Jurkat, Clone E6-1 (cell line): Measurements from ENCODE around the gene ATG13.

Experiments used
- DNase-seq: peaks from one replicate; pipeline ENCODE4 v3.0.0-alpha.2; 2011; ENCODE audit warnings: low read depth, low spot score
- H3K4me3 ChIP-seq: 2 replicates; pipeline ENCODE4 v1.5.1; 2011; ENCODE audit warnings: mild to moderate bottlenecking, low read length, control low read depth, moderate library complexity

ATG13 gene

DNA sequence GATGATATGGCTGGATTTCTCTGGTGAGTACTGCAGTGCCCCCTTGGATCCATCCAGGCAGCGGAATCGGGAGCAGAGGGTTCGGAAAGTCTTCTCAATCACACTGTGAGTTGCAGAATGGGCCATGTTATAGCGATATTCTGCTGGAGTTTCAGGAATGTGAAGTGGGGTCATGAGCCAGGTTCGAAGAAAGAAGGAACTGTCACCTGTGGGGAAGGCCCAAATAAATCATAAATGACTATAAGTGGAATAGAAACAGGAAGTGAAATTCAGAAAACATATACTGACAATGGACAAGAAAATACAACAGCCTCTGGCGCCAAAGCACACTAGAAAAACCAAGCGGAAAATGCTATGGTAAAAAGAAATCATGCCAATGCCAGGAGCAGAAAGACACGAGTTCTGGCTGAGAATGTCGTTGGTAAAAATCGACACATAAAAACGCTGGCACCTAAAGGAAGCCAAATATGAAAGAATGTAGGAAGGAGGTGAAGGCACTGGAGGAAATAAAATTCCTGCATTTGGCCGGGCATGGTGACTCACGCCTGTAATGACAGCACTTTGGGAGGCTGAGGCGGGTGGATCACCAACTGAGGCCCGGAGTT lies 13.5 kb upstream of the ATG13 start:
- H3K4me3 ChIP-seq = no peak overlapping the region
- no peak for DNase-seq

DNA sequence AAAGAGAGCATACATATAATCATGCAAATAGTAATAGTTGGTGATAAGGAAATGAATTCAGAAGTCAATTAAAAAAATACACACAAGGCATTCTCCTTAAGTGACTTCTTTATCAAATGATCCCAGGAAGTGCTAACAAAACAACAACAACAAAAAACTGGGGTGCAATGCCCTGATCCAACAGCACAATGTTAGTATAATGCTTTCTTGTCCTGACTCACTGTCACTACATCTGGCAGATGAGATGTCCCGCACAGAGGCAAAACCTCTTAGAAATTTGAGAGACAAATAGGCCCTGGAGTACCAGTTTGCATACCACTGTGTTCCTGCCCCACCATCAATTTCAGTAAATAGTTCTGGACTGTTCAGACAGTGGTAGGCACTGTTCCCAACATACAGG lies 12.6 kb upstream of the ATG13 start:
- H3K4me3 ChIP-seq = no peak overlapping the region
- DNase-seq = no peak

DNA sequence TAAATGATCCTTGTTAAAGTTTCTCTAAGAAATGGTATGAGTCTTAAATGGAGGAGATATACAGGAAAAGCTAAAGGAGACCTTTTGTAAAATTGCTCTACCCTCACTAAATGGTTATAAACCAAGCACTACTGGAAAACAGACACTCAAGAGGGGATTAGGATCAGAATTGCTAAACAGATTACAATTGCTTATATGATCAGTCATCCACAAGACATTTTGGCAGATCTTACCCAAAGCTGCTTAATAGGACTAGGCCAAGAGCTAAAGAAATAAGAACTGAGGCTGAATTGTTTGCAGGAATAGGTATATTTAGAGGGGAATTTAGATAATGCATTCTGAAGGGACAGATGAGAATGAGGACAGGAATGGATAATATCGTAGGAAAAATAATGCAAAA lies 9.8 kb upstream of the ATG13 start:
- no peak overlapping the region for H3K4me3 ChIP-seq
- DNase-seq = no peak

DNA sequence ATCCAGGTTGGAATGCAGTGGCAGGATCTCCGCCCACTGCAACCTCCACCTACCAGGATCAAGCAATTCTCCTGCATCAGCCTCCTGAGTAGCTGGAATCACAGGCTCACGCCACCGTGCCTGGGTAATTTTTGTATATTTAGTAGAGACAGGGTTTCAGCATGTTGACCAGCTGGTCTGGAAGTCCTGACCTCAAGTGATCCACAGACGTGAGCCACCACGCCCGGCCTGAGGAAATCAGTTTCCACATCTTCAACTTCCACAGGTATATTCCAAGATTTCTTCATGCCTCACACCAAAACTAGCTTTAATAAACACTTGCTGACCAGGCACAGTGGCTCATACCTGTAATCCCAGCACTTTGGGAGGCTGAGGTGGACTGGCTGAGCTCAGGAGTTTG lies 8.0 kb upstream of the ATG13 start:
- DNase-seq = no peak
- no peak overlapping the region for H3K4me3 ChIP-seq

DNA sequence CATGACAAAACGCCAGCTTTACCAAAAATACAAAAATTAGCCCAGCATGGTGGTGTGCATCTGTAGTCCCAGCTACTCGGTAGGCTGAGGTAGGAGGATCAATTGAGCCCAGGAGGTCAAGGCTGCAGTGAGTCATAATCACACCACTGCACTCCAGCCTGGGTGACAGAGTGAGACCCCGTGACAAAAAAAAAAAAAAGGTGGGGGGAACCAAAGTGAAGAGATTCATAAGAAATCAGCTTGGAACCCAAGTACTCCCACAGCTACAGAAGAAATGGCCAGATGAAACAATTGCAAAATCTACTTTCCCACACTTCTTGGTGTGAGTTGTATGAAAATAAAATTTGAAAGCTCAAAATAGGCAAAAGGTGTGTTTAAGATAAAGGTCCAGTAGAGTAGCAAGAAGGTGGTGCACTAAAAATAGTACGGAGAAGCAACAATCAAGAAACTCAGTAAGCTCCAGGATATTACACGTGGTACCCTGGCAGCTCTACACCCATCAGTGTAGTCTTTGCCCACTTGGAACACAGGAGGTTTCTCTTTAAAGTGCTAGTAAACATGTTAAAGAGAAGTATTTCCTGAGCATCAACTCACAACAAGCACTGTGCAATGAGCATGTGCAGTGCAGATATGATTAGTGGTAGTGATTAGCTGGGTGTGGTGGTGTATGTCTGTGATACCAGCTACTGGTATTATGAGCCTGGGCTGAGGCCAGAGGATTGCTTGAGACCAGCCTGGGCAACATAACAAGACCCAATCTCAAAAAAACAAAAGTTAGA lies 5.6 kb upstream of the ATG13 start:
- H3K4me3 ChIP-seq = no peak overlapping the region
- DNase-seq = no peak

DNA sequence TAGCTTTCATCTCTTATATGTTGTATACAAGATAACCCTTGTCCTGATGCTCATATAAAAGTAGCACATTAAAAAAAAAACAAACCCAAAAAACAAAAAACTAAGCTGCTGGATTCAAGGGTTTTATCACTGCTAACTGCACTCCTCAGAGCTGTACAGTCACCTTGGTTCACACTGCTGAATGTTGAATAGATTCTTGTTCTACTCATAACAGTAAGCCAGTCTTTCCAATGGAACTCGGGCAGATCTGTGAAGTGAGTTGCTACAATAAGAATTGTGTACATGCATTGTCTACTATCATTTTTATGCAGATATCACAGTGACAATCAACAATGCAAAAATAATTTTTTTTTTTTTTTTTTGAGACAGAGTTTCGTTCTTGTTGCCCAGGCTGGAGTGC lies 5.0 kb upstream of the ATG13 start:
- DNase-seq = no peak
- H3K4me3 ChIP-seq = no peak overlapping the region

DNA sequence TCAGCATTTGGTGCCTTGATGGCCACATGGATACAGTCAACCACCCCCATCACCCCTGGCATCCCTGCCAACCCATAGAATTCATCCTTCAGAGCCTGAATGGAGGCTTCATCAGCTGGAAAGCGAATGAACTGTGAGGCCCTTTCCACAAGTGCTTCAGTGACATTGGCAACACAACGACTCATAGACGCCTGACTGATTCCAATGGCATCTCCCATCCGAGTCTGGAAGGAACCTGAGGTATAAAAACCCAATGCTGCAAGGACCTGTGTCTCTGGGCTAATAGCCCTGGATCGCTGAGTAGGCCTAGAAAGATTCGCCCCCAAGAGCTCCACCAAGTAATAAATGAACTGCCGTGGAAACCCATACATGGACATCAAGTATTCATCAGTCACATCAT lies 1.6 kb upstream of the ATG13 start:
- H3K4me3 ChIP-seq = no peak overlapping the region

DNA sequence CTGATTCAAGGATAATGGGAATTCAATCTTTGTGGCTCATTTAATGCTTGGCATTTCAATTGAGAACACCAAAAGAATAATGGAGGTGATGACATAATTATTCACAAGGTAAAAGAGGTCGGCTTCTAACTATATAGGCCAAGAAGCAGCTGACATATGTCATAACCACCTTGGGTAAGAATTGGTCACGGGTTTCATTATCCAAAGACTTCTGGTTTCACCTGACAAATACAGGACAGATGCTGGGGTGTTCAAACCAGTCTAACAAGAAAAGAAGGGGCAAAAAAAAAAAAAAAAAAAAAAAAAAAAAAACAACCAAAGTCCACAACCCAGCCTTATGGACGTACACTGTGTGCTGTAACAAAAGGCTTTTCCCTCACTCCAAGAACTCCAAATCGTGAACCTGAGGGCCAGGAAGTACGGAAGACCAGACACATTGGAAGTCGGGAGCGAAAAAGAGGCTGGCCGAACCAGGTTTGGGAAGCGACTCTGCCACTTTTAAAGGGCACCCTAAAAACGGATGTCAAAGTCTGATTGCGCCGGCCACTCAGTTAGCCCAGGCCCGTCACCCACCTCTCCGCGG lies 711 bp upstream of the ATG13 start:
- no peak for DNase-seq
- peak overlapping the region; percentile 68 for H3K4me3 ChIP-seq

More for the DNA sequence above, 1.6 kb upstream of the ATG13 start:
- DNase-seq = no peak

DNA sequence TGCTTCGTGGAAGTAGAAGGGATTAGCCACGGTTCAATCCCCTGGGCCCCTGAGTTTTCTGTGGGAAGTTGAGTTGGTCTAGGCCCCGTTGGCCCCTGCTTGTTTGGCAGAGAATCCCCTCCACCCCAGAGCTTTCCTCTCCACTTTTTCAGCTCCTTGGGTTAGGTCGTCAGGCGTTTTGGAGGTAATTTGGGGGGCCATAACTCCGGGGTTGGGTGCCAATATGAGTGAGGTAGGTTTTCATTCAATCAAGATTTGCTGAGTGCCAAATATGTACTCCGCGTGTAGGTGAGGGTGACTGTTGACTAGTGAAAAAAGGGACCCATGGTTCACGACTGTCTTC lies 590 bp downstream of the ATG13 start:
- no peak for DNase-seq
- H3K4me3 ChIP-seq = peak overlapping the region; percentile 68

DNA sequence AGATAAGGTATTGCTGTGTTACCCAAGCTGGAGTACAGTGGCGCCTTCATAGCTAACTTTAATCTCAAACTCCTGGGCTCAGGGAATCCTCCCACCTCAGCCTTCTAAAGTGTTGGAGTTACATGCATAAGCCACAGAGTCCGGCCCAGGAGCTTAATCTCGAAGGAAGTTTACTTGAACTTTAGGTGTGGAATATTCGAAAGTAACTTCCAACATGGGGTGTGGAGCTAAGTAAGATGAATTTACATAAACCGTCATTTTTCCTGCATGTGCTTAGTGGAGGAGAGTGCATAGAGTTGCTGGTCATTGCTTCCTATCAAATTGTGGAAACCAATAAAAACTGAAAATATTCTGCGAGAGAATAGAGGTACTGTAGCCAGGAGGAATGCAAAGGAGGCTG lies 1.5 kb downstream of the ATG13 start:
- no peak for DNase-seq
- peak overlapping the region; percentile 68 for H3K4me3 ChIP-seq

DNA sequence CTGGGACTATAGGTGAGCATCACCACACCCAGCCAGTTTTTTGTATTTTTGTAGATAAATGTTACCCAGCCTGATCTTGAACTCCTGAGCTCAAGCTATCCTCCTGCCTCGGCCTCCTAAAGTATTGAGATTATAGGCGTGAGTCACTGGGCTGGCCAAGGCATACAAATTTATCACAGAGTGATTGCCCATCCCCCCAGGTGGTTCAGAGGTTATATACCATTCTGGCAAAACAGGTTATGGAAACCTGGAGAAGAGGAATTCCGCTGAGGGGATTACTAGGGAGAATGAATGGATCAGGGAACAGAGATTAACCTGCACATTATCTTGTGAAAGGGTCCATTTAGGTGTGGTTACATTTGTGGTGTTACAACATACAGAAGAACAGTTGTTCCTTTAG lies 8.1 kb downstream of the ATG13 start:
- no peak overlapping the region for H3K4me3 ChIP-seq

DNA sequence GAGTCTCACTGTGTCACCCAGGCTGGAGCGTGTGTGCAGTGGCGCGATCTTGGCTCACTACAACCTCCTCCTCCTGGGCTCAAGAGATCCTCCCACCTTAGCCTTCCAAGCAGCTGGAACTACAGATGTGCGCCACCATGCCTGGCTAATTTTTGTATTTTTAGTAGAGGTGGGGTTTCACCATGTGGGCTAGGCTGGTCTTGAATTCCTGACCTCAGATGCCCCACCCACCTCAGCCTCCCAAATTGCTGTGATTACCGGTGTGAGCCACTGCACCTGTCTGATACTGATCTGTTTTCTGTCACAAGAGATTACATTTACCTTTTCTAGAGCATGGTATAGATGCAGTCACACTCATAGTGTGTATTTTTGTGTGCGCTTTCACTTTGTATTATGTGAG lies 11.6 kb downstream of the ATG13 start:
- no peak for DNase-seq
- no peak overlapping the region for H3K4me3 ChIP-seq

More for the DNA sequence above, 8.1 kb downstream of the ATG13 start:
- no peak for DNase-seq

DNA sequence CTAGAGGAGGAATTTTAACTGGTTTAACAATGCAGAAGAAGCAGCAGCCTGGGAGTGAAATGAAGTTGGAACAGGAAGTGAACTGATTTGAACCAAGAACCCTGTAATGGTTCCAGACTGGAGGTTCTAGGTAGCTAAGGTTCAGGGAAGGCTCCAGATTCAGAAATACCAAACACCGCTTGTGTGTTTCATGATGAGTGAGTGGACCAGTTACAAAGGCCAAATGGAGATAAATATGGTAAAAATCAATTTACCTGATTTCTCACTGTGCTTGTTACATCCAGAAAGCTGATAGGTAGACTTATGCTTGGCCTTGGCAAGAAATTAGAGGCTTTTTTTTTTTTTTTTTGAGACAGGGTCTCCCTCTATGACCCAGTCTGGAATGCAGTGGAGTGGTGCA lies 12.9 kb downstream of the ATG13 start:
- DNase-seq = no peak
- no peak overlapping the region for H3K4me3 ChIP-seq

DNA sequence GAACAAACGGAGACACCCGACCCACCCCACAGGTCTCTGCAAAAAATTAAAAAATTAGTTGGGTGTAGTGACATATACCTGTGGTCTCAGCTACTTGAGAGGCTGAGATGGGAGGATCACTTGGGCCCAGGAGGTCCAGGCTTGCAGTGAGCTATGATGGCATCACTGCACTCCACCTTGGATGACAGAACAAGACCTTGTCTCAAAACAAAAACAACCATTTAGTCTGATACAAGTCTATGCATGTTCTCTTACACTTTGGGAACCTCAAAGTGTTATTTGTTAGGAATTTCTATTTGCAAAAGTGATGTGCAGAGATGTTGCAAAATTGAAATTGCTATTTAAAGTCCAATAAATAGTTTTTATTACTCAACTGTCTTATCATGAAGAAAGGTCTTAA lies 14.3 kb downstream of the ATG13 start:
- H3K4me3 ChIP-seq = no peak overlapping the region
- DNase-seq = no peak

DNA sequence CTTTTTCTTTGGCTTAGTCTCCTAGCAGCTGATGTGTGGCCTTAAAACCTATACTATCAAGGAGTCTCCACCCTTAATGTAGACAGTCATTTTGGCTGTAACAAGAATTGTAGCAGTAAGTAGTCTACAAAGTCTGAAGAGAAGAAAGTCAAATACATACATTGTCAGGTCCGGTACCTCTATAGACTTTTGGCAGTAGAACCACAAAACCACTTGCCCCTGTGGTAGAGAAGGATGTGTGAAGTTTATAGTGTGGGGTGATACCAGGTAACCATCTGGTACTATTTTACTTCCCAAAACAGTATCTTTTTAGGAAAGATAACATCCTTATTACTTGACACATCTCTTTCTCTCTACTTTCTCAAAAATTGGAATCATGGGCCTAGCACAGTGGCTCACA lies 15.1 kb downstream of the ATG13 start:
- no peak overlapping the region for H3K4me3 ChIP-seq
- no peak for DNase-seq

DNA sequence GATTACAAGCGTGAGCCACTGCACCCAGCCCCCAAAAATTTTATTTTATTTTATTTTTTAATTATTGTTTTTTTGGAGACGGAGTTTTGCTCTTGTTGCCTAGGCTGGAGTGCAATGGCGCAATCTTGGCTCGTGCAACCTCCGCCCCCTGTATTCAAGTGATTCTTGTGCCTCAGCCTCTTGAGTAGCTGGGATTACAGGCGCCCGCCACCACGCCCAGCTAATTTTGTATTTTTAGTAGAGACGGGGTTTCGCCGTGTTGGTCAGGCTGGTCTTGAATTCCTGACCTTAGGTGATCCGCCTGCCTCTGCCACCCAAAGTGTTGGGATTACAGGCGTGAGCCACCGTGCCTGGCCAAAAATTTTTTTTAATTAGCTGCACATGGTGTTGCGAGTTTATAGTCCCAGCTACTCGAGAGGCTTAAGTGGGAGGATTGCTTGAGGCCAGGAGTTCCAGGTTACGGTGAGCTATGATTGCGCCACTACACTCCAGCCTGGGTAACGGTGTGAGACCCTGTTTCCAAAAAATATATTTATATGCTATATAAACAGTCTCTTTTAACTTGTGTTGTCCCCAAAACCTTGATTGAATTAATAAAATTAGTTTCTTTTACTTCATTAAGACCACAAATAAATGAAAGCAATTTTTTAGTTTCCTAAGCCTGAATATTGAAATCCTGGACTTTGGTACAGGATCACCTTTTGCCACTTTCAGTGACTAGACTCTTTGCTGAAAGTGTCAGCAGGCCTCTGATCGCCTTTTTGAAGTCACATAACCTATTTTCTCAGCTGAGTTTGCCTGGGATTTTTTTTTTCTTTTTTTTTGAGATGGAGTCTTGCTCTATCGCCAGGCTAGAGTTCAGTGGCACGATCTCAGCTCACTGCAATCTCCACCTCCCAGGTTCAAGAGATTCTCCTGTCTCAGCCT lies 16.2 kb downstream of the ATG13 start:
- DNase-seq = no peak

DNA sequence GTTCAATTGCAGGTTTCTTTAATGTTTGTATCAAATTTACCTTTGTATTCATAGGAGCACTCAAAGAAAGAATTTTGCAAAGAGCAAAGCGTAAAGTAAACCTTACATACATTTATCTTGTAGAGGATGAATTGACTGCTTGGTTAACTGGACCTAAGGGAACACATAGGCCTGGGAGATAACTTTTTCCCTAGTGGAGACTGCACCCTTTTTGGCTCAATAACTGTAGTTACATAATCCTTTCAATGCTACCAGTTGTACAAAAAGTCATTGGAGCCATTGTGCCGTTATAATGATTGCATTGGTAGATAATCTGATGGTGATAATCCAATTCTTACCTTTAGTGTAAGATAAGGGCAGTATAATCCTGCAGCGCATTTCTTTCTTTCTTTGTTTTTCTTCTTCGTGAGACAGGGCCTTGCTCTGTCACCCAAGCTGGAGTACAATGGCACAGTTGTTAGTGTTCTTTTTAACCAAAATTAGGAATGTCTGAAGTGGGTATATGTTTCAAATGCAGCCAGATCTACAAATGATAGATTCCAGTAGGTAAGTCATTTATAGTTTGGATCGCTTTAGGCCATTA lies 18.3 kb downstream of the ATG13 start:
- DNase-seq = no peak

More for the DNA sequence above, 16.2 kb downstream of the ATG13 start:
- H3K4me3 ChIP-seq = no peak overlapping the region

DNA sequence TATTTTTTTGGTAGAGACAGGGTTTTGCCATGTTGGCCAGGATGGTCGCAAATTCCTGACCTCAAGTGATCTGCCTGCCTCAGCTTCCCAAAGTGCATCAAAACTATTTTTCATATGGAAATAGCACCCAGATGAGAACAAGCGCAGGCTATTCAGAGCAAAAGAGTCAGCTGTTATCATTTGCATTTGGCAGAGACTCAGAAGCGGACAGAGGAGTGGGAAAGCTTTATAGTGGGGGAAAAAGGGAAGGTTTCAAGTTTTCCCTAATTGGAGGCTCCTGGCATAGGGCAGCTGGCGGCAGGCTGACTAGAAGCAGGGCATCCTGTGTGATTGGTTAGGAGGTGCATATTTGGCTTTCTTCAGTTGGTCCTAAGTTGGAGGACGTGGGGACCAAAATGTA lies 20.2 kb downstream of the ATG13 start:
- H3K4me3 ChIP-seq = no peak overlapping the region
- DNase-seq = no peak

More for the DNA sequence above, 18.3 kb downstream of the ATG13 start:
- no peak overlapping the region for H3K4me3 ChIP-seq

DNA sequence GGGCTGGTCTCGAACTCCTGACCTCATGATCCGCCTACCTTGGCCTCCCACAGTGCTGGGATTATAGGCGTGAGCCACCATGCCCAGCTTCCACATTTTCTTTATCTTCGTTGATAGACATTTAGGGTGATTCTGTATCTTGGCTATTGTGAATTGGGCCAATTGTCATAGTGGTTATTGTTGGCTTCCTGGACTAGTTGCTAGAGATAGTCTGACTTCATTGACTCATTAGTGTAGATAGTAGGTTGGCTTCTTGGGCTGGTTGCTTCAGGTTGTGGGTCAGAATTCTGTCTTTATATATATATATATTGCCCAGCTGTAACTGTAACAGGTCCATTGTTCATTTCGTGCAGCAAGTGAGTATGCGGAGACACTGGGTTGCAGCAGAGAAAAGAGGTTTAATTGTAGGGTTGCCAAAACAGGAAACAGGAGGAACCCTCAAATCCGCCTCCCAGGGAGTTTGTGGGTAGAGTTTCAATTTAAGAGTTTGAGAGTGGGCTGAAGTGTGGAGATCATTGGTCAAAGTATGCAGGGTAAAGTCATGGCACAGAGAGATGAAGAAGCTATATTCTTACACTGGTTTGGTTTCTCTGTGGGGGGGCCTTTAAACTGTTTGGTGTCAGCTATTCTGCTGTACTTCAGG lies 22.0 kb downstream of the ATG13 start:
- no peak overlapping the region for H3K4me3 ChIP-seq
- DNase-seq = peak; percentile 41
